Measurements from ENCODE around the gene PKMYT1.

- TF ChIP-seq CTCF (IDR thresholded peaks at IDR 0.05) = no peak
- no peak for TF ChIP-seq POLR2AphosphoS5 (IDR thresholded peaks at IDR 0.05)
These were observed 16.1 kb upstream of the PKMYT1 start for GRCh38 chr16:2996298-2996697.

All from gastroesophageal sphincter (tissue), 3 donors.